Kidney glomerular epithelial cell (primary cell): Measurements from ENCODE around the gene YIPF5.
A peak's percentile ranks its signal among the peaks of the same experiment; 100 is the strongest.

ENCODE experiments used
- DNase-seq: peaks from one replicate; lab custom pipeline; 2025; lab: John Stamatoyannopoulos, UW

YIPF5 gene

DNA sequence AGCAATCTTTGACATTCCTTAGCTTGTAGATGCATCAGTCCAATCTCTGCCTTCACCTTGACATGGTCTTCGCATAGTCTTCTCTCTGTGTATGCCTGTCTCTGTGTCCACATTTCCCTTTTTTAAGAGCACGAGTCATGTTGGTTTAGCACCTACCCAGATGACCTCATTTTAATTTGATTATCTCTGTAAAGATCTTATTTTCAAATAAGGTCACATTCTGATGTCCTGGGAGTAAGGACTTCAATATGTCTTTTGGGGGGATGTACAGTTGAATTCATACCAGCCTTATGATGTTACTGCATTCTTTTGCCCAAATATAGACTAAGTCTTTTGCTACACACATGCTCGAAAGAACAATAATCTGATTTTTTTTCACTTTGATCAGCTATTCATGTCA is 7.1 kb upstream of the YIPF5 start:
- no peak for DNase-seq

DNA sequence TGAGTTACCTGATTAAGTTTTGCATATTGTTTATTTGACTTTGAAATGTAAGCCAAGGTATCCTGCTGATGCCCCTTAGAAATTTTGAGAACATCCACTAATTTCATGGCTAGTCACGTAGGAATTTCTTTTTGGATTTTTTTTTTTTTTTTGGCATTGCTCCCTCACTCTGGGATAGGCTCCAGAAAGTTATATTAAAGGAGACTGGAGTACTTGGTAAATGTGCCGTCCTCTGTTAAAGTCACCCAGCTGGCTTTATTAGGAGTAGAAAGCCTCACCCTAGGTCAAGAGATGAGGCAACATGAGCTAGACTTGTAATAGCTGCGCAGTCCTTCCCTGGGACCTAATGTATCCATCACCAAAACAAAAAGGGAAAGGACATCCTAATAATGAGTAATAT is 3.3 kb upstream of the YIPF5 start:
- DNase-seq: no peak

DNA sequence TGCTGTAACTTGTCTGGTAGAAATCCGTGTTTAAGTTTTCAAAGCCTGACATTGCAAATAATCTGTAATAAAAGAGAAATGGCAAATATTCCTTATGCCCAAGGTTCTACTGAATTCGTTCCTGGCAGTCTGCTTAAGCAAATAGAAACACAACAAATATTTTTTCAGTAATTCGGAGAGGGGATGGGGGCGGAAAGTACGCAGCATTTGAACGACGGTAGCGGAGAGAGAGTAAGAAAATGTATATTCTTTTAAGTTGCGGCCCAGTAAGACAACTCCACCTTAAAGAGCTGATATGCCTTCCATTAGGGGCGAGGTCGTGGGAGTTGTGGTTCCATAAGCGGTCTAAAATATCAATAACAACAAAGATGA is 569 bp downstream of the YIPF5 start:
- DNase-seq: no peak

DNA sequence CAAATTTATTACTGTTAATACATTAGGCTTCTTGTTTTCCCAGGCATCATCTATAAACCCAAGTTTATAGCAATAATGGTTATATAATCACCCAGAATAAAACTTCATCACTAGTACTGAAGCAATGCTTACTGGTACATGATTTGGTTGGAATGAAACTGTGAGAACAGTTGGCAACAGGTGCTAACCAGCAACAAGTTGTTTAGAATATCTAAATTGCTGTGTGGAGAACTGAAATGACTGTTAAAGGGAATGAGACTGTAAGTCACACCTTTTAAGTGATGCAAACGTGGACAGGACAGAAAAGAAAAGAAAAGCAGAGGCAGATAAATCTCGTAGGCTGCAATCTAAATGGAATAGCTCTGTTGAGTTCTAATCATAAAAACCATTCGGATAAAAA is 2.5 kb downstream of the YIPF5 start:
- no peak for DNase-seq

DNA sequence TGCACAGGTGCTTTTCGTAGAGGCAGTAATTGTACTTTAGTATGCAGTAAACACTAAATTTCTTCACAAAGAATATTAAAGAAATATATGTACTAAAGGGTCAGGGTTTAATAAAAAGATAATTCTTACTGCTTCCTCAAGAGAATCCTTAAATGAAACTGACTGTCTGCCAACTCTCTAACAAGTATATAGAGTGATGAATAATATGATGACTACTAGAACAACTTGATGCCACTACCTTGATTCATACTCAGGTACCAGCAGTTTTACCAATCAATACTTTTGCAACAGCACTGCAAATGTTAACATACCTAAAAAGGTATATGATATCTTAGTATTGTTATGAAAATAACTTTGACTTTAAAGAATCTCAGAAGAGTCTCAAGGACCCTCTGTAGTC is 3.8 kb downstream of the YIPF5 start:
- DNase-seq: no peak

DNA sequence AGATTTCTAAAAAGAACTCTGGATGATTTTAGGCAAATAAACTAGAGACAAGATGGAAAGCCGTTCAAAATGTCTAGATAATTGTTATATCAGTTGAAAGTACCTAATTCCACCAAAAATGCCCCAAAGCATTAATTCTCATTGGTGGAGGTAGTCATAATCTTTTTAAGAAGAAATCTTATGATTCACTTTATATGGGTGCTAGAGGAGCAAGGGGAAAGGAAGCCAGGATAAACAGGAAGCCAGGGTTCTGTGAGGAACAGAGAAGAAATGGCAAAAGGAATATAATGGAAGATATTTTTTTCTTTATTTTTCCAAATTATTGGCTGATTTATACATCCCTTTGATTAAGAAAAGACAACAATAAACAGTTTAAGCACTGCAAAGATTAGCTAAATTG is 7.8 kb downstream of the YIPF5 start:
- DNase-seq: no peak

DNA sequence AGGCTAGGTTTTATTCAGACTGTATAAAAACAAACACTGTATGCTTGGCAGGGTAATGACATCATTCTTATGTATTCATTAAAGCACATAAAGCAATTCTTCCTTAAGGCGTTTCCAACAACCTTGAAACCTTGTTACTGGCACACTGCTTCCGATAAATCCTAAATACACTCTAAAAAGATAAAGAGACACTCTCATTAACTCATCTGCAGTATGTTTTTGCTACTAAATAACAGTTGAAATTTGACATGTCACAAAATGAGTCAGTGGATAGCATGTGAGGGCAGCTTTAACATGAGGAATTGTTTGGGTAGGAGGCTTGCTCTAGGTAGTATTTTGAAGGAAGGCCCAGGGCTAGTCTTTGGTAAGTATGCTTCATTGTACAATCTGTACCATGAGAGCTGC is 13.7 kb downstream of the YIPF5 start:
- peak; percentile 3 for DNase-seq

DNA sequence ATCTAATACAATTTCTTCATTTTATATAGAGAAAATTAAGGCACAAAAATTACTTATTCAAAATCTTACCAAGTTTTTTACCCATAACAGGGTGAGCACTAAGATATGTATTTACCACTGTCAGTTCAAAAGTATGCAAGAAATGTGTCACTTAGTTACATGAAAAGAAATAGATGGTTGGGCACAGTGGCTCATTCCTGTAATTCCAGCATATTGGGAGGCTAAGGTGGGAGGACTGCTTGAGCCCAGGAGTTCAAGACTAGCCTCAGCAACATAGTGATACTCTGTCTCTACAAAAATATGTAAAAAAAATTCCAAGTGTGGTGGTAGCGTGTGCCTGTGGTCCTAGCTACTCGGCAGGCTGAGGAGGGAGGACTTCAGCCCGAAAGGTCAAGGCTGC is 19.4 kb downstream of the YIPF5 start:
- DNase-seq: peak; percentile 22

DNA sequence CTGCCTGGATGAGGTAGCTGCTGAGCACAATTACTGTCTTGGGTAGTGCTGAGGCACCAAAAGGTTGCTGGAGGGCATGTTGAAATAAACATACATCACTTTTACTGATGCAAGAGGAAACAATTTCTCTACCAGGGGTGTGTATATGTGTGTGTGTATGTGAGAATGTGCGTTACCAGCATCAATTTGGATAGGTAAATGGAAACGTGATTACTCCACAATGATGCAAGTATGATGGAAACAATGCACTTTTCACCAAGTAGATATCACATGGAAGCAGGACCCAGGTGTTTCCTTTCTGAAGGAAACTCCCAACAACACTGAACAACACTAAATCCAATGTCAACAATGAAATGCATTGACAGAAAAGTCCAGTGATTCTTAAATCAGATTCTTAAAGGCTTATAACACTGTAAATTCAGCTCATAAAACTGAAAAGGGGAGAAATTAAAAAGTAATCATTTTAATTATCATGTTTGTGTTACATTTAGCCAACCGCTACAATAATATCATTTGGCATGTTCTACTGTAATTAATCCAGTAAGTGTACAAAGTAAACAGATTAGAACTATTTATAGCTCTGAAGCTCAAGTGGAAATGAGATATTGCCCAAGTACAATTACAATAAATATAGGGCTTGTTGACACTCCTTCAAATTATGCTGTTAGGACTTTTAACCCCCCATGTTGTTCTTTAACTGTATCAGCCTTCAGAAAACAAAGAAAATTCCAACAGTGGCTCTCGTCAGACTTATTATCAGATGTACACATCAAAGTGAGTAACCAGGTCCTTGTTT is 25.3 kb downstream of the YIPF5 start:
- DNase-seq: no peak

DNA sequence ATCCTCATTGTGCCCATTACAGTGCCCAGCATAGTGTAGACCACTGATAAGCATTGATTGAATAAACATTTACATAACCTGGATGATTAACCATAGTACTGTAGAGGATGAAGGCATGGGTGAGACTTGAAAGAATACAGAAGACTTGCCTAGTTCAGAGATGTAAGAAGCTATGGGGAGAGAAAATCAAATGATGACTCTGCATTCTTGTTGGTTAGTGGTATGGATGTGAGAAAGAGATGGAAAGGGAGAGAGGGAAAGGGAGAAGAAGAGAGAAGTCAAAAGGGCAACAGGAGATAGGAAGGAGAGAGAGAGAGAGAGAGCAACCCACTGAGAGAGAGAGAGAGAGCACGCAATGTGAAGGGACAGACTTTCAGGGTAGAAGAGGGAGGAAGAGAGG is 26.8 kb downstream of the YIPF5 start:
- DNase-seq: no peak

DNA sequence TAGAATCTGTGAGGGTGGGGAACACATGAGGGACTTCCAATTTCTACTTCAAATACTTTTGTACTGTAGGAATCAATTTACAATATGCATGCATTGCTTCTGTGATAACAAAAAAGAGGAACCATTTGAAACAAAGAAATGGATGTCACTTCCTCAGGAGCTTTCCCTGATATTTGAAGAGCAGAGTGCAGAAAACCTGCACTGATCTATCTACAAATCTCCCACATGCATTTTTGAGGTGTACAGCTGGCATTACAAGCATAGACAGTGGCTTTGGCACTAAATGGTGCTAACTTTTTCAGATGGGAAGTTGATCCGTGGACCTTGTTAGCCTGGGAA is 27.7 kb downstream of the YIPF5 start:
- DNase-seq: no peak

DNA sequence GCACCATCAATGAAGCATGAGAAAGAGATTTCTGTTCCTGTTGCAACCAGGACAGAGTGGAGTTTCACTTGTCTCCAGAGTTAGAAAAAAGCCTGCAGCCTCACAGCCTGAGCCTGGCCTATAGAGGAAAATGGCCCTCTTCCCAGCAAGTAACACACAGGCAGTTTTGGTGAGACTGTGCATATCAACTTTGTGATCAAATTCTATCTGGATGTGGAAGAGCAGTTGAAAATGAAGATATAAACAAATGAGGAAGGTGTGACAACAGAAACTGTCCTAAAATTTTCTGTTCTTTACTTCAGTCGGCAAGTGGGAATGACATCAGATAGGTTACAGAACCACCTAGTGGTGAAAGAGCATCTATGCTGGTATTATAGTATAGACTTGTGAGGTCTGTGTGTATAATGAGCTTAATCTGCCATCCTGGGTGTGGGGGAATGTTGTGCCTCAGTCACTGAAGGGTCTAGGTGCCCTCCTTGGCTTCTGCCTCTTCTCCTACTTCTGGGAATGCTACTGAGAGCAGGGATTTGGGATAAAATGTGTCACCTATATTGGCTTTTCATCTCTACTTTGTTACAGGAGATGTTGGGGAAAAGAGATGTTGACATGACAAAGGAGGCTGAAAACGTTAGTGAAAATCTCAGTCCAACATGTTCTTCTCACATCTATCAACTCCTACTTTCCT is 28.2 kb downstream of the YIPF5 start:
- peak; percentile 33 for DNase-seq

DNA sequence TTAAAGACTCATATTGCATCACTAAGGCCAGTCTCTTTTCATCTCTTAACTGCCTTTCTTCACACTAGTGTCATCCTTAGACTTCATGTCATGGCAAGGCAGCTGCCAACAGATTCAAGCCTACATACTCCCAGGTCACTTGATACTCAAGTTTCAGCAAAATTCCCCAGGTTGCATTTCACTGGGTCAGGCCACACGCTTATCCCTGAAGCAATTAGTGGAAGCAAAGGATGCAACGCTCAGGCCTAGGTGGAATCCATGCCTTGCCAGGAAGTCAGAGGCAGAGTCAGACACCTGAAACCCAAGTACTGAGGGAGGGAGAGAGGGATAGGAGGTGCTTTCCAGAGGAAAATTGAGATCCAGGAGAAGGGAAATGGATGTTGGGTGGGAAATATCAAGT is 28.9 kb downstream of the YIPF5 start:
- DNase-seq: no peak

DNA sequence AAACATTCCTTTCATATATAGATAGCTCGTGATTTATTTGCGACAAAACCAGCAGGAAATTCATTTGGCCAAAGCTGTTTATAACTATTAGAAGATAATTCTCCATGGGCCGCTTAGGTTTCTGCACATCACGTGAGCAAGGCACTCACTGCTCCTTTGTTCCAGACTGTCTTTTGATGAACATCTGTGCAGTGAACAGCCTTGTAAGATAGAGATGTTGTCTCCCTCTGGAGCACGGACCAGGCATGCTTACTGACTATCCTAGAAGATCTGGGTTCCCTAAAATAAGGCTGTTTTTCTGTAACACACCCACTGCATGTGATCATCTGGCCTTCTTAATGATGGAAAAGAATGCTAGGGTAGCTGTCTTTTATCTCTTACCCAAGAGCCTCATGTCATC is 30.9 kb downstream of the YIPF5 start:
- no peak for DNase-seq

DNA sequence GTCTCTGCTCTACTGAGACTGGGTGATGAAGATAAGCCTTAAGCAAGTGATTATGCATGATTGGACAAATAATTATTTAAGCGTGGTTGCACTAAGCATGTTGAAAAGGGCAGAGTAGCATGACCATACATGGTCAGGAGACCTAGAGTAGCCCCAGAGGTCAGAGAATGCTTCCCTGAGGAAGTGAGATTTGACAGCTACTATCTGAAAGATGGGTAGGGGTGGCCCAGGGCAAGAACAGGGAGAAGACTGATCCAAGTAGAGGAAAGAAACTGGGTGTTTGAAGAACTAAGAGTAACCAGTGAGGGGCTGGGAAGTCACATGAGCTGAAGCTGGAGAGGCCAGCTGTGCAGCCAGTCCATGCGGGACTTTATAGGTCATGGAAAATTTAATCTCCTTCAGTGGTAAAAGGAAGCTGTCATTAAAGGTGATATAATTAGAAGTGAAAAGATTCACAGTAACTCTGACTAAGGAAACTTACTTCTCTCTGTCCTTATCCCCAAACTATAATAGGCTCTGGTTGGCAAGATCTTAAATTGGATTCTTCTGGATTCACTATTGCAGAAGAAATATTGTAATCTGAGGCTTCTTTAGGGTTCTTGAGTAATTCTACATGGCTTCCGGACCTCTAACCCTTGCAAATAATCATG is 35.2 kb downstream of the YIPF5 start:
- DNase-seq: no peak

DNA sequence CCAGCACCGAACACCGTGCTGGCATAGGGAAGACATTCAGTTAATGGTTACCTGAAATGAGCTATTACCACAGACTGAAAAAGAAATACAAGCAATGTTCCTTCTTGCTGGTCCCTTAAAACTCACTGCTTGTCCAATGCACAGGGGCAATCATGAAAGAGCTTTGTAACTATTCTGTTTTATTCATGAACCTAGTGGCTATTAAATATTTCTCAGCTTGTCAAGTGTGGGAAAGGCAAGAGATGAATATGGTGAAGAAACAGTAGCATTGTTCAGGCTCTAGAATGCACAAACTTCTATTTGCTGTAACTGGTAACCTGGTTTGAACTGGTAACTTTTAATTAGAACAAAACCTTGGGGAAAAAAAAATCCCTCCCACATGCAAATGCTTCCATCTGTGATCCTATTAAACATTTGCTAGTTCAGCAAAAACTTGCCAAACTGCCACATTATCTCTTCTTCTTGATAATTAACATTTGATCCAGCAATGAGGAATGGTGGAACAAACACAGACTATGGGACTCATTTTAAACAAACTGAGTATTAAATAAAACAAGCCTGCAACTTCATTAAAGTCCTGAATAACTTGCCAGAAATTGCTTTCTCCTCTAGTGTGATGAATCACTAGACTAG is 36.1 kb downstream of the YIPF5 start:
- DNase-seq: no peak

DNA sequence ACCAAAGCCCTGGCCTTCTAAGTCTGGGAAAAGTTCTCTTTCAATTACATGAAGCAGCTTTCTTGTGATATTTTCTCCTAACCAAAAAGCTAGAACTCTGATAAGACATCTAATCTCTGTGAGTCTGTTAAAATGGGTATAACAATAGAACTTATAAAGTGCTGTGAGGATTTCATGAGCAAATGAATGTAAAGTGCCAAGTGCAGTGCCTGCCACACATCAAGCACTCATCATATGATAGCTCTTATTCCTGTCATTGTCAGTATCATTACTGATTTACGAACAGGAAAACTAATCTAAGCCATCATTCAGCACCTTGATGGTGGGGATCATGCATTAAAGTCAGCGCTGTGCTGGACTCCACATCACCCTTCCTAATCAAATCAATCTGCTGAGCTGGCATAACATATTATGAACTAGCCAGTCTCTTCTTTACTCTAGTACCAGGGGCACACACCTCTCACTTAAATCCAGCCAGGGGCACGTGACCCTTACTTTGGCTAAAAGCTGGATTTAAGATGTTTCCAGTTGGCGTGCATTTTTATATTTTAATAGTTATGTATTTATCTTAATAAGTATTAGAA is 37.3 kb downstream of the YIPF5 start:
- DNase-seq: no peak

DNA sequence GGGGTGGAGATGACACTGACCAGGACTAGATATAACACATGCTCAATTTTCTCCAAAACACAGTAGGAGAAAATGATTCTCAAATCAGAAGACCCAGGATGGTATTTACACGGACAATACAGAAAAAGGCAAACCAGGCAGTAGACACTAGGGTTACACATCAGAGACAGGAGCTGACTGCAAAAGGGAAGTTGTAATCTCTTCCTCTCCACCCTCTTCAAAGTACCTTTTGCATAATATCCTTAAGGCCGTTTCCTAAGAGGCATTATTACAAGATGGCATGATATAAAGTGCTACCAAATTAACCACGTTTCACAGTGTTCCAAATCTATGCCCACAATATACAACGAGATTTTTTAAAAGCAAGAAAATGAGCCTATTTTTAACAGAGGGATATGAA is 39.2 kb downstream of the YIPF5 start:
- DNase-seq: no peak

DNA sequence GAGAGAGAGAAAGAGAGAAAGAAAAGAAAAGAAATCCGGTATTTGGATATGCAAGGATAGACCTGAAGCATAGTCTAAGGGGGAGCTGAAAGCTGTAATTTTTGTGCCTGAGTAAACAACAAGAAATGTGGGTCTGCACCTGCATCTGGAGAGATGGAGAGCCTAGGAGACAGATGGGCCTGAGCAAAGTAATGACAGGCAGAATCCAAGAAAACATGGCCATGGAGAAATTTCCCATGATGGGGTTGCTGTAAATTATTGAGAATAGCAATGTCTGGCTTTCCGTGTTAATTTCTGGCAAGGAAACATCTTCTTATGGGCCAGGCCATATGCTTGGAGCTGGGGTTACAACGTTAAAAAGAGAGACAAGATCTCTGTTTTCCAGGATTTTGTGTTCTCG is 40.2 kb downstream of the YIPF5 start:
- no peak for DNase-seq

DNA sequence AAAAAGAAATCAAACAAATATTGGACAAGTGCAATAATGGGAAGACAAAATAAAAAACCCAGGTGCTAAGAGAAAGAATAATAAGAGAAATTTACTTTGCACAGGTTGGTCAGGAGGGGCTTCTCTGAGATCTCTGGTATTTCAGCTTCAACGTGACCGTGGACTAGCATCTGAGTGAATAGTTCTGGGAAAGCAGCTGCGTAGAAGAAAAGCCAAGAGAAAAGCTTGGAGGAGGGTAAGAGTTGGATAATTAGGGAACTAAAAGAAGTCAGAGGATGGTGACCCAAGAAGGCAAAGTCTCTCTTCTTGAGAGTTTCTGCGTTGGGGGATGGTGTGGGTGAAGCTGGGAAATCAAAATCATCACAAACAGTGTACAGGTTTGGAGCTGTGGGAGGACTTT is 41.6 kb downstream of the YIPF5 start:
- no peak for DNase-seq

DNA sequence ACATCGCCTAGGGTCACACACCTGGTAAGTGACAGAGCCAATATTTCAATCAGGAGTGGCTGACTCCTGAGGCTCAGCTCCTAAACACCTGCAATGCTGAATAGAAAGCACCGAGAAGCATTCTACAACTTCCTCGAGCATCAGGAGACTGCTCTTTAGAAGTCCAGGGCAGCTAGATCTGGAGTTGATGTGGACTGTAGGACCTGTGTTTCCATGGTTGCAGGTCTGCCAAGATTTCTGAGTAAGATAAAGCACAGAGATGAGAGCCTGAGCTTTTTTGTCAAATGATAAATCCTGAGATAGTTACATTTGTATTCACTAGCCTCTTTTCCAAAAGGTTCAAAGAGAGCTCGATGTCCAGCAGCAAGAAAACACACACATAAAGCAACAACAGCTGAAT is 43.8 kb downstream of the YIPF5 start:
- no peak for DNase-seq

DNA sequence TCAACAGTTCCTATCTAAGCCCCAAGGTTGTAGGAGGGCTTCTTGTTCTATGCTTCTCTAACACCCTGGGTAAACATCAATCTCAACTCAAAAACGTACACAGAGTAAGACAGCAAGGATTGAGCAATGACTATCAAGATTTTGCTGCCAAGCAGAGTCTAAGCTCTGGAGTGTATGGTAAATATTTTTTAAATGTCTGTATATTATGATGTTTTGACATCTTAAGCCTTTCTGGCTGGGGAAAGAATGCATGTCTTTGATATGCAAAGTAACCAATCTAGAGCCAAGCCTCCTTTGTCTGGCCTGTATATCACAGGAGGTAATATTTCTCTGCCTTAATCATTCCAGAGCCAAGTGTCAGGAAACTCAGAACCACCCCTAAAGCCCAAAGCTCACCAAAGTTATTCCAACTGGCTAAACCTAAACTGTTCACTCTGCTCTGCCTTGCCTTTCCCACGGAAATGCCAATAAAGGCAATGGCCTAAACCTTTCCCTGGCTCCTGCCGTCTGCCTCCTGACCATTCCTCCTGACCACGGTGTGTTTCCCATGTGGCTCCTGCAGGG is 45.2 kb downstream of the YIPF5 start:
- DNase-seq: no peak
